Measurements from ENCODE around the gene ZFP62. TPM values are rescaled to one million over a fixed set of nuclear protein-coding genes. Genes with fewer than 3 reads are reported as not detected.

ZFP62 gene
- total and polyA plus RNA-seq, 2 of the 4 experiments (the other 2 are of a cell fraction) = 8.2 to 20.3 TPM

DNA sequence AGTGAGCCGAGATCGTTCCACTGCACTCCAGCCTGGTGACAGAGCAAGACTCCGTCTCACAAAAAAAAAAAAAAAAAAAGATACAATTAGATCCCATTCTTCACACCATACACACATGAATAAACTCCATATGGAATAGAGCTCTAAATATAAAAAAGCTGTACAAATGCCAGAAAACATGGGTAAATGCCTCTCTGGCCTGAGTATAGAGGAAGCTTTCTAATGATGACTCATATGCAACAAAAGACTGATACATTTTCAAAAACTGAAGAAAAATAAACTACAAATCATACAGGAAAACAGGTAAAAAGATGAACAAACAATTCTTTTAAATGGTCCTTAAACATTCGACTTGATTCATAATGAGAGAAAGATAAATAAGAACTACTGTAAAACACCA is 8.6 kb downstream of the ZFP62 start:
- no peak for TF ChIP-seq CHD1 (IDR thresholded peaks at IDR 0.05; ENCODE audit: low read depth, low read length)
- no peak for TF ChIP-seq RAD21 (IDR thresholded peaks at IDR 0.05; ENCODE audit: low read length)
- no peak for TF ChIP-seq MAFK (IDR thresholded peaks at IDR 0.05; ENCODE audit: low read depth, low read length)
- no peak for TF ChIP-seq BHLHE40 (IDR thresholded peaks at IDR 0.05; ENCODE audit: low read depth, low read length)
- no peak for TF ChIP-seq CEBPB (IDR thresholded peaks at IDR 0.05; ENCODE audit: low read depth, low read length)
- TF ChIP-seq USF2 (IDR thresholded peaks at IDR 0.05; ENCODE audit: low read depth, low read length) = no peak
- TF ChIP-seq, protein P1, sequence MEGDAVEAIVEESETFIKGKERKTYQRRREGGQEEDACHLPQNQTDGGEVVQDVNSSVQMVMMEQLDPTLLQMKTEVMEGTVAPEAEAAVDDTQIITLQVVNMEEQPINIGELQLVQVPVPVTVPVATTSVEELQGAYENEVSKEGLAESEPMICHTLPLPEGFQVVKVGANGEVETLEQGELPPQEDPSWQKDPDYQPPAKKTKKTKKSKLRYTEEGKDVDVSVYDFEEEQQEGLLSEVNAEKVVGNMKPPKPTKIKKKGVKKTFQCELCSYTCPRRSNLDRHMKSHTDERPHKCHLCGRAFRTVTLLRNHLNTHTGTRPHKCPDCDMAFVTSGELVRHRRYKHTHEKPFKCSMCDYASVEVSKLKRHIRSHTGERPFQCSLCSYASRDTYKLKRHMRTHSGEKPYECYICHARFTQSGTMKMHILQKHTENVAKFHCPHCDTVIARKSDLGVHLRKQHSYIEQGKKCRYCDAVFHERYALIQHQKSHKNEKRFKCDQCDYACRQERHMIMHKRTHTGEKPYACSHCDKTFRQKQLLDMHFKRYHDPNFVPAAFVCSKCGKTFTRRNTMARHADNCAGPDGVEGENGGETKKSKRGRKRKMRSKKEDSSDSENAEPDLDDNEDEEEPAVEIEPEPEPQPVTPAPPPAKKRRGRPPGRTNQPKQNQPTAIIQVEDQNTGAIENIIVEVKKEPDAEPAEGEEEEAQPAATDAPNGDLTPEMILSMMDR (conservative IDR thresholded peaks at IDR 0.05; ENCODE audit: low read depth, low read length) = no peak
- TF ChIP-seq NFE2L2 (IDR thresholded peaks at IDR 0.05; ENCODE audit: low read depth, low read length) = no peak
- TF ChIP-seq, protein P2, sequence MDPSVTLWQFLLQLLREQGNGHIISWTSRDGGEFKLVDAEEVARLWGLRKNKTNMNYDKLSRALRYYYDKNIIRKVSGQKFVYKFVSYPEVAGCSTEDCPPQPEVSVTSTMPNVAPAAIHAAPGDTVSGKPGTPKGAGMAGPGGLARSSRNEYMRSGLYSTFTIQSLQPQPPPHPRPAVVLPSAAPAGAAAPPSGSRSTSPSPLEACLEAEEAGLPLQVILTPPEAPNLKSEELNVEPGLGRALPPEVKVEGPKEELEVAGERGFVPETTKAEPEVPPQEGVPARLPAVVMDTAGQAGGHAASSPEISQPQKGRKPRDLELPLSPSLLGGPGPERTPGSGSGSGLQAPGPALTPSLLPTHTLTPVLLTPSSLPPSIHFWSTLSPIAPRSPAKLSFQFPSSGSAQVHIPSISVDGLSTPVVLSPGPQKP (IDR thresholded peaks at IDR 0.05; ENCODE audit: borderline replicate concordance, low read depth, low read length) = no peak
- no peak for TF ChIP-seq RCOR1 (IDR thresholded peaks at IDR 0.05; ENCODE audit: insufficient replicate concordance, low read length)
- TF ChIP-seq MXI1 (IDR thresholded peaks at IDR 0.05; ENCODE audit: borderline replicate concordance, low read depth, low read length) = no peak
- no peak for TF ChIP-seq FOS (IDR thresholded peaks at IDR 0.05; ENCODE audit: low read depth, low read length)
- no peak for TF ChIP-seq POLR2A (IDR thresholded peaks at IDR 0.05; ENCODE audit: low read depth, low read length)
- no peak for TF ChIP-seq MAZ (IDR thresholded peaks at IDR 0.05; ENCODE audit: borderline replicate concordance, low read depth, low read length)
- no peak for TF ChIP-seq SMC3 (IDR thresholded peaks at IDR 0.05; ENCODE audit: low read depth, low read length)
- no peak for TF ChIP-seq RFX5 (IDR thresholded peaks at IDR 0.05; ENCODE audit: low read depth, low read length)
- Histone ChIP-seq H4K91ac (ENCODE audit: insufficient read depth, low read depth, low read length) (no peak overlapping the region), H2BK5ac (ENCODE audit: low read depth, low read length, poor library complexity, severe bottlenecking) (no peak overlapping the region), H3K14ac (replicated peaks; ENCODE audit: low read depth, low read length) (no peak overlapping the region), H3K4me1 (ENCODE audit: control insufficient read depth, insufficient read depth, low read length) (no peaks in the 10 kb centered on the region), H3K9me3 (ENCODE audit: control insufficient read depth, insufficient read depth, low read length) (peaks cover 37% of the 10 kb centered on the region), H3K23ac (ENCODE audit: low read depth, low read length) (no peak overlapping the region), H3K27ac (ENCODE audit: insufficient read depth, low read length) (no peak overlapping the region), H2AK9ac (replicated peaks; ENCODE audit: low read depth, low read length, poor library complexity) (no peak overlapping the region), H3K56ac (ENCODE audit: extremely low read depth, insufficient read depth, low read length) (no peak overlapping the region), H4K8ac (ENCODE audit: low read depth in 2 of 2, low read length in 2 of 2) (no peak overlapping the region), H3K4ac (ENCODE audit: low read depth, low read length) (no peak overlapping the region), H4K20me1 (ENCODE audit: insufficient read depth, low read length) (no peaks in the 10 kb centered on the region), H3K9ac (ENCODE audit: low read depth, low read length) (no peak overlapping the region), H2BK15ac (ENCODE audit: low read depth, low read length) (no peak overlapping the region), H3K4me2 (ENCODE audit: low read depth, low read length) (no peak overlapping the region), H2BK120ac (ENCODE audit: low read depth, low read length) (no peak overlapping the region), H2AK5ac (ENCODE audit: low read depth, low read length) (no peak overlapping the region), H3K18ac (ENCODE audit: low read depth, low read length) (no peak overlapping the region), H3K79me1 (ENCODE audit: low read depth in 1 of 2, low read length in 2 of 2) (peaks cover 5 to 16% of the 10 kb centered on the region in 2 experiments), H4K5ac (ENCODE audit: low read depth, low read length) (no peak overlapping the region), H3K36me3 (ENCODE audit: control insufficient read depth, insufficient read depth, low read length) (peaks cover 38% of the 10 kb centered on the region), H2BK20ac (ENCODE audit: low read depth, low read length) (no peak overlapping the region), H3K27me3 (ENCODE audit: control insufficient read depth, insufficient read depth, low read length) (no peaks in the 10 kb centered on the region), H2AFZ (replicated peaks; ENCODE audit: low read length, poor library complexity) (no peak overlapping the region), H3K9me1 (ENCODE audit: insufficient read depth, low read length) (no peaks in the 10 kb centered on the region; the same call in 1 of the 2 replicates), H3K4me3 (ENCODE audit: insufficient read depth, low read depth, low read length) (no peak overlapping the region)
- dilution Hi-C loops (cut with HindIII; ENCODE audit: low sequenced_read_pairs, unreplicated experiment) = no loop called here
- in situ Hi-C loops (cut with MboI; ENCODE audit: low sequenced_read_pairs) = no loop called here
- intact Hi-C loops (cut with micrococcal nuclease) = no loop called here
- no CpG with 5 or more reads among the region's 4 CpGs for WGBS, 2 experiments (ENCODE audit: extremely low coverage in 2 of 2, insufficient read length in 1 of 2)
- CTCF ChIA-PET = interaction anchor here (0.6 kb wide), 2 partner anchors 315 to 406 kb away, joined by 5 to 8 read pairs; no protein-coding TSS in a partner anchor
- no TSS peak for BruUV-seq (replicated peaks)
- ATAC-seq (ENCODE audit: low read depth) (no peak), DNase-seq (peak; percentile 31)
- POLR2A ChIA-PET (ENCODE audit: unreplicated experiment) = no interaction called here

Data from IMR-90 (cell line).